SU-DHL-6 (cell line): Measurements from ENCODE around the gene NUPR1.

ENCODE experiments used
- EZH2phosphoT487 ChIP-seq: fragments of 200-600 bp; sonication (generic), shearing (Covaris generic); conservative IDR thresholded peaks from 2 replicates; pipeline ENCODE4 v1.6.1; 2018; ENCODE audit warnings: mild to moderate bottlenecking, antibody characterized with exemption, low read length, moderate library complexity, mixed read lengths
- TF ChIP-seq, protein P1 (sequence below): fragments of 200-600 bp; sonication (generic); IDR thresholded peaks from one replicate; pipeline ENCODE4 v1.5.1; 2017; ENCODE audit warnings: antibody characterized with exemption, mild to moderate bottlenecking, low read length, moderate library complexity; ENCODE audit not compliant: insufficient read depth, poor library complexity, severe bottlenecking

GRCh38 chr16:28495795-28496749, 42.7 kb downstream of the NUPR1 start:
- TF ChIP-seq, protein P1, sequence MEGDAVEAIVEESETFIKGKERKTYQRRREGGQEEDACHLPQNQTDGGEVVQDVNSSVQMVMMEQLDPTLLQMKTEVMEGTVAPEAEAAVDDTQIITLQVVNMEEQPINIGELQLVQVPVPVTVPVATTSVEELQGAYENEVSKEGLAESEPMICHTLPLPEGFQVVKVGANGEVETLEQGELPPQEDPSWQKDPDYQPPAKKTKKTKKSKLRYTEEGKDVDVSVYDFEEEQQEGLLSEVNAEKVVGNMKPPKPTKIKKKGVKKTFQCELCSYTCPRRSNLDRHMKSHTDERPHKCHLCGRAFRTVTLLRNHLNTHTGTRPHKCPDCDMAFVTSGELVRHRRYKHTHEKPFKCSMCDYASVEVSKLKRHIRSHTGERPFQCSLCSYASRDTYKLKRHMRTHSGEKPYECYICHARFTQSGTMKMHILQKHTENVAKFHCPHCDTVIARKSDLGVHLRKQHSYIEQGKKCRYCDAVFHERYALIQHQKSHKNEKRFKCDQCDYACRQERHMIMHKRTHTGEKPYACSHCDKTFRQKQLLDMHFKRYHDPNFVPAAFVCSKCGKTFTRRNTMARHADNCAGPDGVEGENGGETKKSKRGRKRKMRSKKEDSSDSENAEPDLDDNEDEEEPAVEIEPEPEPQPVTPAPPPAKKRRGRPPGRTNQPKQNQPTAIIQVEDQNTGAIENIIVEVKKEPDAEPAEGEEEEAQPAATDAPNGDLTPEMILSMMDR, result no peak
- TF ChIP-seq EZH2phosphoT487, result no peak
